HG03565 (cell line): ENCODE data around the gene CLEC4C.

Experiments used
- ATAC-seq: cut with Tn5 transposase; IDR thresholded peaks from one replicate; pipeline ENCODE4 v1.9.1; 2021; ENCODE audit warnings: mild to moderate bottlenecking, moderate library complexity; ENCODE audit not compliant: unreplicated experiment

CLEC4C gene

GRCh38 chr12:7729746-7730145 lies 17.4 kb downstream of the CLEC4C start:
- ATAC-seq, result no peak

GRCh38 chr12:7723926-7724325 lies 23.2 kb downstream of the CLEC4C start:
- no peak for ATAC-seq

GRCh38 chr12:7719946-7720730 lies 27.0 kb downstream of the CLEC4C start:
- ATAC-seq, result no peak

- ATAC-seq, result no peak
Measured at GRCh38 chr12:7716381-7716780, 30.8 kb downstream of the CLEC4C start.

- no peak for ATAC-seq
Measured at GRCh38 chr12:7712841-7713442, 34.2 kb downstream of the CLEC4C start.

GRCh38 chr12:7711133-7711532 lies 36.0 kb downstream of the CLEC4C start, which contains the start of gene DPPA3:
Gene DPPA3 (plus strand): TSS chr12:7711433. CDS start chr12:7711571, 138 bp downstream.
- no peak for ATAC-seq

- no peak for ATAC-seq
Measured at GRCh38 chr12:7709969-7710675, 37.1 kb downstream of the CLEC4C start.

GRCh38 chr12:7705846-7706245 lies 41.3 kb downstream of the CLEC4C start:
- no peak for ATAC-seq

- ATAC-seq, result no peak
Measured at GRCh38 chr12:7695566-7696197, 51.5 kb downstream of the CLEC4C start, which contains the start of gene GDF3. Gene GDF3 (minus strand): TSS chr12:7695775. CDS start chr12:7695728, 47 bp downstream.

GRCh38 chr12:7695237-7695560 lies 52.0 kb downstream of the CLEC4C start:
- no peak for ATAC-seq

GRCh38 chr12:7694556-7695236 lies 52.5 kb downstream of the CLEC4C start:
- no peak for ATAC-seq

GRCh38 chr12:7693793-7694192 lies 53.4 kb downstream of the CLEC4C start:
- no peak for ATAC-seq

- ATAC-seq, result no peak
Measured at GRCh38 chr12:7681535-7681934, 65.6 kb downstream of the CLEC4C start.
